Glutamatergic neuron (in vitro differentiated cells): ENCODE measurements around the gene NARS2. TPM values are rescaled to one million over a fixed set of nuclear protein-coding genes. Genes with fewer than 3 reads are reported as not detected.

Experiments used
- DNase-seq: peaks from one replicate; pipeline ENCODE4 v3.0.0; 2022
- H3K27ac Mint-ChIP-seq: one replicate; pipeline ENCODE4 v1.8.0; 2020; ENCODE audit warnings: mild to moderate bottlenecking, mixed read lengths, inconsistent platforms; ENCODE audit not compliant: unreplicated experiment
- H3K27me3 Mint-ChIP-seq: one replicate; pipeline ENCODE4 v1.8.0; 2020; ENCODE audit warnings: mild to moderate bottlenecking, moderate library complexity, mixed read lengths, inconsistent platforms; ENCODE audit not compliant: unreplicated experiment
- H3K36me3 Mint-ChIP-seq: one replicate; pipeline ENCODE4 v1.8.0; 2020; ENCODE audit warnings: mild to moderate bottlenecking, mixed read lengths, inconsistent platforms; ENCODE audit not compliant: unreplicated experiment
- H3K4me1 Mint-ChIP-seq: one replicate; pipeline ENCODE4 v1.8.0; 2020; ENCODE audit warnings: mild to moderate bottlenecking, low read depth, mixed read lengths, inconsistent platforms; ENCODE audit not compliant: unreplicated experiment
- H3K4me3 Mint-ChIP-seq: one replicate; pipeline ENCODE4 v1.8.0; 2020; ENCODE audit warnings: mild to moderate bottlenecking, mixed read lengths, inconsistent platforms; ENCODE audit not compliant: unreplicated experiment
- H3K9me3 Mint-ChIP-seq: one replicate; pipeline ENCODE4 v1.8.0; 2020; ENCODE audit warnings: mild to moderate bottlenecking, moderate library complexity, mixed read lengths, inconsistent platforms; ENCODE audit not compliant: unreplicated experiment
- total RNA-seq: library from RNA; stranded (reverse); fragmentation: NEBNext Ultra II Directional; extraction: Animal tissue kit (Norgen Biotek cat#: 25700); gene quantifications from one replicate; pipeline ENCODE4 v1.2.1, GENCODE V29; 2021; ENCODE audit not compliant: unreplicated experiment
- TF ChIP-seq, protein P1 (sequence below): fragments of 200-600 bp; sonication (generic); IDR thresholded peaks from one replicate; pipeline ENCODE4 v1.5.0; 2021; ENCODE audit not compliant: partially characterized antibody, unreplicated experiment

NARS2 gene
- total RNA-seq, 1 donor from 2014 or later = 21.1 TPM

- H3K27ac Mint-ChIP-seq = no peak overlapping the region
- peaks cover 6% of the 10 kb centered on the region for H3K36me3 Mint-ChIP-seq
- H3K27me3 Mint-ChIP-seq = peaks cover 2% of the 10 kb centered on the region
- no peak for DNase-seq
- TF ChIP-seq, protein P1, sequence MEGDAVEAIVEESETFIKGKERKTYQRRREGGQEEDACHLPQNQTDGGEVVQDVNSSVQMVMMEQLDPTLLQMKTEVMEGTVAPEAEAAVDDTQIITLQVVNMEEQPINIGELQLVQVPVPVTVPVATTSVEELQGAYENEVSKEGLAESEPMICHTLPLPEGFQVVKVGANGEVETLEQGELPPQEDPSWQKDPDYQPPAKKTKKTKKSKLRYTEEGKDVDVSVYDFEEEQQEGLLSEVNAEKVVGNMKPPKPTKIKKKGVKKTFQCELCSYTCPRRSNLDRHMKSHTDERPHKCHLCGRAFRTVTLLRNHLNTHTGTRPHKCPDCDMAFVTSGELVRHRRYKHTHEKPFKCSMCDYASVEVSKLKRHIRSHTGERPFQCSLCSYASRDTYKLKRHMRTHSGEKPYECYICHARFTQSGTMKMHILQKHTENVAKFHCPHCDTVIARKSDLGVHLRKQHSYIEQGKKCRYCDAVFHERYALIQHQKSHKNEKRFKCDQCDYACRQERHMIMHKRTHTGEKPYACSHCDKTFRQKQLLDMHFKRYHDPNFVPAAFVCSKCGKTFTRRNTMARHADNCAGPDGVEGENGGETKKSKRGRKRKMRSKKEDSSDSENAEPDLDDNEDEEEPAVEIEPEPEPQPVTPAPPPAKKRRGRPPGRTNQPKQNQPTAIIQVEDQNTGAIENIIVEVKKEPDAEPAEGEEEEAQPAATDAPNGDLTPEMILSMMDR = no peak
- peaks cover 6% of the 10 kb centered on the region for H3K9me3 Mint-ChIP-seq
- H3K4me3 Mint-ChIP-seq = no peak overlapping the region
- H3K4me1 Mint-ChIP-seq = peaks cover 2% of the 10 kb centered on the region
Observed at GRCh38 chr11:78390809-78391208, 183.9 kb downstream of the NARS2 start.

DNA sequence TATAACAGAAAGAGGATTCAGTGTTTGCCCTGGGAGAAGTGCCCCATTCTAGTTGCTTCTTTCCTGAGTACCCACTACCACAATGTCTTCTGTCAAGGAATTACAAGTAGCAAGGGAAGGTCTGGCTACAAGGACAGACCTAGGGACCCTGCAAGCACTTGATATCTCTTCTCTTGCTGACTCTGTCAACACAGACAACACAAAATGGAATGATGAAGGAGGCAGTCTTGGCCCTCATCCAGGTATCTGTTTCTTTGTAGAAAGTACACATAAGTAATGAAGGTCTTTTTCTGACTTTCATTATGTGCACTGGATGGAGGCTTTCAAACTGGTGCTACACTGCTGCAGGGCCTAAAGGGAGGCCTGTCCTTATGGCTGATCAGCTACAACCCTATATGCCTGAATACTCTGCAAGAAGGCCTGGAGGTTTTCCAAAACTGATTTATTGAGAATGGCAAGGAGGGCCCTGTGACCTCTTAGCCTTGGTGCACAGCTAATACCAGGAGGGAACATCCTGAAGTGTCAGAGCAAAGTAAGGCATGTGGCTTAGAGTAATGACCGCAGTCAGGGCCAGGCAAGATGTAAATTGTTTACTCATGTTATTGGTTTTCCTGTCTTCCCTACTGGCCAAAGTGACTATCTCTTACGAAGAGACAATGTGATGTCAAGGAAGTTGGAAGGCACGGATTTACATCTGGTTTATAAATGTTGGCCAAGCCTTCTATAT is 188.3 kb downstream of the NARS2 start:
- Mint-ChIP-seq H3K36me3 (peaks cover 15% of the 10 kb centered on the region), H3K9me3 (peaks cover 3% of the 10 kb centered on the region), H3K27ac (no peak overlapping the region), H3K27me3 (no peaks in the 10 kb centered on the region), H3K4me3 (no peak overlapping the region), H3K4me1 (peaks cover 6% of the 10 kb centered on the region)
- TF ChIP-seq, protein P1 = no peak
- no peak for DNase-seq

Other genes starting within 250 kb of the NARS2 start
- 87.9 TPM for gene GAB2, start 157.0 kb downstream of the NARS2 start, total RNA-seq